ENCODE data around the gene ACSS3. TPM values are rescaled to one million over a fixed set of nuclear protein-coding genes. Genes with fewer than 3 reads are reported as not detected.

Gene ACSS3
- total and polyA plus RNA-seq, 2 of the 8 experiments (the other 6 are each of a cell fraction or from before 2014, with no cell fraction given) = 14.4 to 24.0 TPM

- H3K27ac ChIP-seq (ENCODE audit: low read depth, low read length) = no peak overlapping the region
- POLR2A ChIA-PET (ENCODE audit: partially characterized antibody) = no interaction called here
- no peak for FAIRE-seq
Measured at GRCh38 chr12:81043979-81044740, 33.7 kb upstream of the ACSS3 start.

More at GRCh38 chr12:81043979-81044740, 33.7 kb upstream of the ACSS3 start:
- no peak overlapping the region for H3K9ac ChIP-seq (replicated peaks in 1 of 4; ENCODE audit: extremely low read depth in 1 of 4, low read depth in 3 of 4, low read length in 3 of 4)
- H3K18ac ChIP-seq (ENCODE audit: extremely low read depth, low read length) = no peak overlapping the region
- no peaks in the 10 kb centered on the region for H3K79me2 ChIP-seq (ENCODE audit: control insufficient read depth in 1 of 2, insufficient read depth in 2 of 2, low read length in 2 of 2)
- no peaks in the 10 kb centered on the region for H4K20me1 ChIP-seq (replicated peaks in 1 of 2; ENCODE audit: control insufficient read depth in 1 of 2, insufficient read depth in 2 of 2, low read length in 2 of 2)
- H4K5ac ChIP-seq (ENCODE audit: insufficient read length, low read depth, low read length) = no peak overlapping the region
- H3K23ac ChIP-seq (ENCODE audit: insufficient read length) = no peak overlapping the region
- no peak overlapping the region for H4K8ac ChIP-seq (ENCODE audit: extremely low read depth, insufficient read depth, low read length)
- no peak overlapping the region for H3K4me2 ChIP-seq (ENCODE audit: insufficient read depth in 1 of 2, low read depth in 2 of 2, low read length in 2 of 2)
- H3K14ac ChIP-seq (ENCODE audit: insufficient read length) = no peak overlapping the region
- H3K36me3 ChIP-seq (ENCODE audit: control insufficient read depth in 2 of 4, insufficient read depth in 4 of 4, low read length in 3 of 4) = no peaks in the 10 kb centered on the region
- no peak for DNase-seq (ENCODE audit: low read depth in 1 of 2, low spot score in 2 of 2)
- no peak overlapping the region for H2AK5ac ChIP-seq (ENCODE audit: low read depth, low read length)
- H2BK120ac ChIP-seq (replicated peaks; ENCODE audit: low read depth, low read length) = no peak overlapping the region
- H2BK15ac ChIP-seq (ENCODE audit: low read length) = no peak overlapping the region
- H3K23me2 ChIP-seq (ENCODE audit: low read depth, low read length) = no peaks in the 10 kb centered on the region
- no peak overlapping the region for H3K56ac ChIP-seq (replicated peaks; ENCODE audit: insufficient read length, low read depth, low read length)
- CTCF ChIA-PET (ENCODE audit: partially characterized antibody) = no interaction called here
- H2BK5ac ChIP-seq (ENCODE audit: low read depth, low read length) = no peak overlapping the region
- no peaks in the 10 kb centered on the region for H3K79me1 ChIP-seq (ENCODE audit: low read depth, low read length)
- H3K27me3 ChIP-seq (replicated peaks in 1 of 4; ENCODE audit: control insufficient read depth in 3 of 4, extremely low read depth in 1 of 4, insufficient read depth in 3 of 4, low read length in 3 of 4) = no peaks in the 10 kb centered on the region
- no peaks in the 10 kb centered on the region for H3K4me1 ChIP-seq (replicated peaks in 1 of 4; ENCODE audit: control insufficient read depth in 3 of 4, insufficient read depth in 4 of 4, low read length in 3 of 4)
- no peak overlapping the region for H3K4ac ChIP-seq (replicated peaks; ENCODE audit: insufficient read length, low read depth, low read length)
- H2AFZ ChIP-seq (ENCODE audit: low read length) = no peak overlapping the region
- H2BK12ac ChIP-seq (ENCODE audit: low read depth, low read length) = no peak overlapping the region
- 87% methylated on average over 1 of the region's 1 CpG; no CpG with 5 or more reads in 1 of the 2 experiments for WGBS, 2 experiments (ENCODE audit: extremely low coverage in 1 of 2, insufficient coverage in 1 of 2, insufficient read length in 1 of 2, insufficient replicate concordance in 2 of 2, low coverage in 1 of 2, low lambda C conversion rate in 2 of 2, missing lambda C conversion rate in 1 of 2)
- H4K91ac ChIP-seq (replicated peaks; ENCODE audit: insufficient read length, low read length) = no peak overlapping the region
- no peaks in the 10 kb centered on the region for H3K9me3 ChIP-seq (ENCODE audit: insufficient read depth in 2 of 2, low read depth in 1 of 2, low read length in 1 of 2)
- H3K4me3 ChIP-seq (ENCODE audit: extremely low read depth in 1 of 4, insufficient read depth in 2 of 4, low read depth in 3 of 4, low read length in 4 of 4) = no peak overlapping the region
- H2BK20ac ChIP-seq (ENCODE audit: low read length) = no peak overlapping the region
- TF ChIP-seq TBP (IDR thresholded peaks at IDR 0.05; ENCODE audit: low read depth, low read length) = no peak
- TF ChIP-seq ZNF274 (IDR thresholded peaks at IDR 0.05; ENCODE audit: borderline replicate concordance, extremely low read depth, low read length) = no peak
- TF ChIP-seq EP300 (IDR thresholded peaks at IDR 0.05; ENCODE audit: borderline replicate concordance in 1 of 2, low read depth in 2 of 2, low read length in 2 of 2) = no peak
- TF ChIP-seq BRCA1 (IDR thresholded peaks at IDR 0.05; ENCODE audit: low read depth, low read length) = no peak
- no peak for TF ChIP-seq KDM5A (IDR thresholded peaks at IDR 0.05; ENCODE audit: low read length)
- no peak for TF ChIP-seq GTF2F1 (IDR thresholded peaks at IDR 0.05; ENCODE audit: borderline replicate concordance, low read depth, low read length)
- no peak for TF ChIP-seq PHF8 (conservative IDR thresholded peaks at IDR 0.05; ENCODE audit: low read depth, low read length)
- TF ChIP-seq KDM1A (IDR thresholded peaks at IDR 0.05; ENCODE audit: borderline replicate concordance, low read length) = no peak
- TF ChIP-seq CBX5 (IDR thresholded peaks at IDR 0.05; ENCODE audit: low read depth, low read length) = no peak
- no peak for TF ChIP-seq MAFK (IDR thresholded peaks at IDR 0.05; ENCODE audit: low read depth, low read length)
- TF ChIP-seq CHD2 (IDR thresholded peaks at IDR 0.05; ENCODE audit: low read length) = no peak
- TF ChIP-seq CBX8 (IDR thresholded peaks at IDR 0.05; ENCODE audit: borderline replicate concordance, low read depth, low read length) = no peak

Data from H1 (cell line).